ENCODE data around the gene ZNF322.

The ZNF322 gene

DNA sequence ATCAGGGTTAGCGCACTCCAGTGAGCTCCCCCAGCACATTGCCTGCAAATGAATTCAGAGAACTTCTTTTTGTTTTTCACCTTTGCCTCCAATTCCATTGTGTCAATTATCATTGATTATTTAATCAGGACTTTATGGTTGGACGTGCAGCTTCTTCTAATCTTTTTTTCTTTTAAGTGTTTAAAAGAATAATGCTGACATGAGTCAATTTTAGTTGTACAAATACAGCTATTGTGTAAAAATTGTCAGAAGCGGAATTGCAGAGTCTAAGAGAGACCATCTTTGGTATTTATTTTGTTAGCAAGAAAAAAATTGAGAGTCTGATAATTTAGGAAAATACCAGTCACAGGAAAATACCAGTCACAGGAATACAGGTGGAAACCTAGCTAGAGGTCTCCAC lies 57.3 kb downstream of the ZNF322 start:
- DNase-seq (ENCODE audit: extremely low spot score) = no peak
- ChIA-PET POLR2A (no interaction called here), CTCF (no interaction called here)
- TF ChIP-seq ELF4 (IDR thresholded peaks at IDR 0.05) = no peak
- TF ChIP-seq ZNF384 (IDR thresholded peaks at IDR 0.05) = no peak
- TF ChIP-seq ARNT (IDR thresholded peaks at IDR 0.05) = no peak
- TF ChIP-seq, protein P1, sequence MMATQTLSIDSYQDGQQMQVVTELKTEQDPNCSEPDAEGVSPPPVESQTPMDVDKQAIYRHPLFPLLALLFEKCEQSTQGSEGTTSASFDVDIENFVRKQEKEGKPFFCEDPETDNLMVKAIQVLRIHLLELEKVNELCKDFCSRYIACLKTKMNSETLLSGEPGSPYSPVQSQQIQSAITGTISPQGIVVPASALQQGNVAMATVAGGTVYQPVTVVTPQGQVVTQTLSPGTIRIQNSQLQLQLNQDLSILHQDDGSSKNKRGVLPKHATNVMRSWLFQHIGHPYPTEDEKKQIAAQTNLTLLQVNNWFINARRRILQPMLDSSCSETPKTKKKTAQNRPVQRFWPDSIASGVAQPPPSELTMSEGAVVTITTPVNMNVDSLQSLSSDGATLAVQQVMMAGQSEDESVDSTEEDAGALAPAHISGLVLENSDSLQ (IDR thresholded peaks at IDR 0.05) = no peak

DNA sequence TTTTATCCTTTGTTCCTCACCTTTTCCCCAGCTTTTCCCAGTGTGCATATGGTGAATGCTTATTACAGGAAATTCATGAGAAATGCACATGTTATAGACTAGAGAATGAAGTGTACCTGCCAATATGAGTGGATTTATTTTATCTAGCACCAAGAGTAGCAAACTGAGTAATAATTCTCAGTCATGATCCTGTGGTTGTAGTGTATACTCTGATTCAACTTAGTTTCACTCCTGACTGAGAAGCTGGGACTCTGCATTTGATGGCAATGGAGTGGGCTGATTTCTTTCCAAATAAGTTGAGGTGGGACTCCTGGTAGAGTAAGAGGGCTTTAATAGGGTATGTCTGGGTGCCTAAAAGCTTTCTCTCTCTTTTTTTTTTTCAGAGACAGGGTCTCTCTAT lies 58.8 kb downstream of the ZNF322 start:
- no peak for DNase-seq (ENCODE audit: extremely low spot score)
- TF ChIP-seq ZNF384 (IDR thresholded peaks at IDR 0.05) (no peak), BHLHE40 (IDR thresholded peaks at IDR 0.05; ENCODE audit: borderline replicate concordance) (no peak), FOXM1 (IDR thresholded peaks at IDR 0.05; ENCODE audit: borderline replicate concordance) (no peak), L3MBTL2 (conservative IDR thresholded peaks at IDR 0.05) (no peak), FOXA1 (IDR thresholded peaks at IDR 0.05) (no peak), CTBP1 (IDR thresholded peaks at IDR 0.05; ENCODE audit: borderline replicate concordance) (no peak), NFRKB (IDR thresholded peaks at IDR 0.05) (no peak), ARNT (IDR thresholded peaks at IDR 0.05) (no peak), SP1 (IDR thresholded peaks at IDR 0.05) (no peak), FOXK2 (IDR thresholded peaks at IDR 0.05) (no peak), LEF1 (IDR thresholded peaks at IDR 0.05; ENCODE audit: borderline replicate concordance) (no peak), ELF4 (IDR thresholded peaks at IDR 0.05) (no peak), TARDBP (IDR thresholded peaks at IDR 0.05) (no peak), SUZ12 (IDR thresholded peaks at IDR 0.05) (no peak), HDGF (IDR thresholded peaks at IDR 0.05; ENCODE audit: borderline replicate concordance) (no peak)
- TF ChIP-seq, protein P1 (IDR thresholded peaks at IDR 0.05) = no peak
- POLR2A ChIA-PET = interaction anchor here (0.7 to 1.5 kb wide), 2 partner anchors 532 to 547 kb away, joined by 3 read pairs; a partner anchor contains a TSS
- CTCF ChIA-PET = interaction anchor here (0.8 kb wide), 1 partner anchor 45 kb away, joined by 3 read pairs; no protein-coding TSS in a partner anchor

DNA sequence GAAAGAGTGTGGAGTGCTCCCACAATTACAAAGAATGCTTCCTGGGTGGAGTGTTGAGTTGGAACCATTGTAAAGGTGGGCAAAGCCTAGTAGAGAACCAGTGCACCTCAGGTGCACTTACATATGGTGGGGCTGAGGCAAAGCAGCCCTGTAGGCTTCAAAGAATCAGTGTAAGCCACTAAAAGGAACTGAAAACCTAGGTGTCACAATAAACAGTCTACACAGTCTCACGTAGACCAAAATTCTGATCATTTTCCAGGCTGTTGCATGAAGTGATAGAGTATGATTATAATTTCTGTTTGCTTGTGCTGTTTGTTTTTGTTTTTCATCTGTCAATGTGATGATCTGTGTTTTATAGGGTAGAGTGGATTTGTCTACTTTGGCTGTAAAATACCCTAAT lies 60.0 kb downstream of the ZNF322 start:
- DNase-seq (ENCODE audit: extremely low spot score) = no peak
- TF ChIP-seq, protein P1 (IDR thresholded peaks at IDR 0.05) = no peak
- TF ChIP-seq ZNF384 (IDR thresholded peaks at IDR 0.05) (no peak), HDGF (IDR thresholded peaks at IDR 0.05; ENCODE audit: borderline replicate concordance) (no peak), NFRKB (IDR thresholded peaks at IDR 0.05) (no peak), ELF4 (IDR thresholded peaks at IDR 0.05) (no peak), TARDBP (IDR thresholded peaks at IDR 0.05) (no peak), SP1 (IDR thresholded peaks at IDR 0.05) (no peak)
- POLR2A ChIA-PET = interaction anchor here (0.7 kb wide), 1 partner anchor 31 kb away, joined by 3 read pairs; no protein-coding TSS in a partner anchor
- CTCF ChIA-PET = interaction anchor here (0.8 kb wide), 1 partner anchor 47 kb away, joined by 3 read pairs; no protein-coding TSS in a partner anchor

DNA sequence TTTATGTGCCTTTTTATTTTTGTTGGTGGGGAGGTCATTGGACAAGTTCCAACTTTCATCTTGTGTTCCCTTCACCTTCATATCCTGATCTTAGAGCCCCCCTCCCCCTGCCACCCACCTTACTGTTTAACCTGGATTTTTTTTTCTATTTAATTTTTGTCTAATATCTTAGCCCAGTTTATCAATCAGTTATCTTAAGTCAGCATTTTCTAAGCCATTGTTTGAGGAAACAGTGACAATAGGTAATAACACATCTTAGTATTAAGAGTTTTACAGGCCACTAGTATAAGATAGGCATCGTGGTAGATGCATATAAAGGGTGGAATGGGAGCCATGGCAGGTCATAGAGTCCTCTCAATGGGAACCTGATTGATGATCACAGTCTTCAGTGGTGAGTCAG lies 60.4 kb downstream of the ZNF322 start:
- ChIA-PET POLR2A (no interaction called here), CTCF (no interaction called here)
- DNase-seq (ENCODE audit: extremely low spot score) = no peak
- TF ChIP-seq ELF4 (IDR thresholded peaks at IDR 0.05) (no peak), TARDBP (IDR thresholded peaks at IDR 0.05) (no peak), SP1 (IDR thresholded peaks at IDR 0.05) (no peak), CTBP1 (IDR thresholded peaks at IDR 0.05; ENCODE audit: borderline replicate concordance) (no peak), NFRKB (IDR thresholded peaks at IDR 0.05) (no peak), SUZ12 (IDR thresholded peaks at IDR 0.05) (no peak), BHLHE40 (IDR thresholded peaks at IDR 0.05; ENCODE audit: borderline replicate concordance) (no peak), ZNF384 (IDR thresholded peaks at IDR 0.05) (no peak), LEF1 (IDR thresholded peaks at IDR 0.05; ENCODE audit: borderline replicate concordance) (no peak), ARNT (IDR thresholded peaks at IDR 0.05) (no peak), FOXK2 (IDR thresholded peaks at IDR 0.05) (no peak), FOXM1 (IDR thresholded peaks at IDR 0.05; ENCODE audit: borderline replicate concordance) (no peak)
- TF ChIP-seq, protein P1 (IDR thresholded peaks at IDR 0.05) = no peak

DNA sequence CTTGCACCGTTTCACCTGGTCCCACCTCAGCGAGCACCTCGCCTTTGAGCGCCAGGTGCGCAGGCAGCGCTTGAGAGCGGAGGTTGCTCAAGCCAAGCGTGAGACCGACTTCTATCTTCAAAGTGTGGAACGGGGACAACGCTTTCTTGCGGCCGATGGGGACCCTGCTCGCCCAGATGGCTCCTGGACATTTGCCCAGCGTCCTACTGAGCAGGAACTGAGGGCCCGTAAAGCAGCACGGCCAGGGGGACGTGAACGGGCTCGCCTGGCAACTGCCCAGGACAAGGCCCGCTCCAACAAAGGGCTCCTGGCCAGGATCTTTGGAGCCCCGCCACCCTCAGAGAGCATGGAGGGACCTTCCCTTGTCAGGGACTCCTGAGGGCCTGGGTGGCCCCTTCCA lies 61.3 kb downstream of the ZNF322 start:
- TF ChIP-seq FOXA1 (IDR thresholded peaks at IDR 0.05) (no peak), ARNT (IDR thresholded peaks at IDR 0.05) (no peak), TARDBP (IDR thresholded peaks at IDR 0.05) (no peak), BHLHE40 (IDR thresholded peaks at IDR 0.05; ENCODE audit: borderline replicate concordance) (no peak), NFRKB (IDR thresholded peaks at IDR 0.05) (no peak), CTBP1 (IDR thresholded peaks at IDR 0.05; ENCODE audit: borderline replicate concordance) (no peak), FOXM1 (IDR thresholded peaks at IDR 0.05; ENCODE audit: borderline replicate concordance) (no peak)
- TF ChIP-seq, protein P1 (IDR thresholded peaks at IDR 0.05) = no peak
- DNase-seq (ENCODE audit: extremely low spot score) = no peak
- POLR2A ChIA-PET = no interaction called here
- CTCF ChIA-PET = no interaction called here

DNA sequence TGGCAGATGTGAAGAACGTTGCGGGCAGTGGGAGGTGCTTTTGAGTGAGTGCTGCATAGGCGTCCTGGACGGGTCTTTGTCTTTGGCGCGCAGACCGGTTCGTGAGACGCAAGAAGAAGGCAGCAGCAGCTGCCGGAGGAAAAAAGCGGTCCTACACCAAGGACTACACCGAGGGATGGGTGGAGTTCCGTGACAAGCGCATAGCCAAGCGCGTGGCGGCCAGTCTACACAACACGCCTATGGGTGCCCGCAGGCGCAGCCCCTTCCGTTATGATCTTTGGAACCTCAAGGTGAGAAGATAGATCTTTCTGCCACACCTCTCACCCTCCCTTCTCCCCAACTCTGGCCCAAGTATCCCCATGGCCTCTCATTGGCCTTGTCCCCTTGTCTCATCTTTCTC lies 61.7 kb downstream of the ZNF322 start:
- ChIA-PET CTCF (no interaction called here), POLR2A (no interaction called here)
- no peak for DNase-seq (ENCODE audit: extremely low spot score)
- TF ChIP-seq L3MBTL2 (conservative IDR thresholded peaks at IDR 0.05) (no peak), FOXM1 (IDR thresholded peaks at IDR 0.05; ENCODE audit: borderline replicate concordance) (no peak), TARDBP (IDR thresholded peaks at IDR 0.05) (no peak), SP1 (IDR thresholded peaks at IDR 0.05) (no peak), ZNF384 (IDR thresholded peaks at IDR 0.05) (no peak), ARNT (IDR thresholded peaks at IDR 0.05) (no peak)
